Tongue (tissue), 2 donors: Measurements from ENCODE around the gene PLIN4. TPM values are rescaled to one million over a fixed set of nuclear protein-coding genes. Genes with fewer than 3 reads are reported as not detected.

Experiments used
- DNase-seq: peaks from one replicate; pipeline ENCODE4 v3.0.0-alpha.2; 2015
- total RNA-seq: library from RNA; depleted of rRNA; stranded (reverse); fragments of >200 nt; gene quantifications from one replicate; pipeline ENCODE4 v1.2.3, GENCODE V29; 2014

PLIN4 gene
- total RNA-seq, 1 donor from 2014 or later: 38.0 TPM

- no peak for DNase-seq
These were observed 64.8 kb downstream of the PLIN4 start for GRCh38 chr19:4453232-4454179.

DNA sequence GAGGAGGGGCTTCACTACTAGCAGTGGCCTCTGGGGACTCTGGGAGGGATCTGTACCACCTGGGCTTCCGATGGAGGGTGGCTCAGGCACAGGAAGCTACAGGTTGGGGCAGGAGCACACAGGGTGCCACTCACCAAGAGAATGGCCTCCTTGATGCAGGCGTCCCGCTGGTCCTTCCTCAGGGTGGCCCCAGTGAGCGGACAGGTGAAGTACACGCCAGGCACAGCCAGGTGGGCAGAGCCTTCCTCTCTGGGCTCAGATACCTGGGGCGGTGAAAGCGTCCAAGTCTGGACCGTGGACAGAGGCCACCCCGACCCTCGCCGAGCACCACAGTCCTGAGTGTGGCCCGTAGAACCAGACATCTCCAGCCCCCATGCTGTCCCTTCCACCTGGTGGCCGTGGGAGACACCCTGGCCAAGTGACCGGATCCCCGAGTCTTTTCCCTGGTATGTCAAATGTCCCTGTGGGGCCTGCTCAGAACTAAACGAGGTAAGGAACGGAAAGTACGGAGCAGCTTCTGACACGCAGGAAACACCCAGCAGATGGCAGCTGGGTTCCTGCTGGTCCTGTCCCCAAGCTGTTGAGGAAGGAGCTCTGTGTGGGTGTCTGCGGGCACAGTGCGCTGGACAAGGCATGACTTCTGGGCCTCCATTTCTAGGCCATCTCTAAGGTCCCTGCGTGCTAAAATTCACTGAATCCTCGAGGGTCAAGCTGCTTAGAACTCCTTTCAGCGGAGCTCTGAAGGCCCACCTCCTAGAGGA, 65.9 kb downstream of the PLIN4 start:
- DNase-seq: no peak

Other genes with a start within 250 kb of the PLIN4 start
- 18.1 TPM for gene SHD, start 239.2 kb downstream of the PLIN4 start, total RNA-seq
- gene TMIGD2, start 216.1 kb downstream of the PLIN4 start, total RNA-seq: not detected
- 1.1 TPM for gene FSD1, start 213.9 kb downstream of the PLIN4 start, total RNA-seq
- 14.7 TPM for gene STAP2, start 179.7 kb downstream of the PLIN4 start, total RNA-seq
- 11.3 TPM for gene MPND, start 174.9 kb downstream of the PLIN4 start, total RNA-seq
- gene SH3GL1, start 117.9 kb downstream of the PLIN4 start, total RNA-seq: 37.6 TPM
- 9.8 TPM for gene CHAF1A, start 115.8 kb downstream of the PLIN4 start, total RNA-seq
- gene UBXN6, start 60.7 kb downstream of the PLIN4 start, total RNA-seq: 92.2 TPM
- gene HDGFL2, start 46.2 kb downstream of the PLIN4 start, total RNA-seq: 48.8 TPM
- gene PLIN5, start 16.7 kb upstream of the PLIN4 start, total RNA-seq: 4.8 TPM
- gene LRG1, start 21.6 kb upstream of the PLIN4 start, total RNA-seq: 1.5 TPM
- 15.4 TPM for gene SEMA6B, start 41.2 kb upstream of the PLIN4 start, total RNA-seq
- gene TNFAIP8L1, start 121.0 kb upstream of the PLIN4 start, total RNA-seq: 12.0 TPM
- 43.9 TPM for gene MYDGF, start 151.9 kb upstream of the PLIN4 start, total RNA-seq
- 26.4 TPM for gene DPP9, start 205.4 kb upstream of the PLIN4 start, total RNA-seq